ENCODE measurements around the gene CGB5. TPM values are rescaled to one million over a fixed set of nuclear protein-coding genes. Genes with fewer than 3 reads are reported as not detected.
"Not testable (repeated sequence)": the region's sequence is repeated elsewhere in the genome, so short reads cannot be mapped to it uniquely, and the experiment has no call there.

Gene CGB5
- polyA plus RNA-seq, 12 donors: 0.17 to 0.92 (median 0.48) TPM; not detected in 7

GRCh38 chr19:49020931-49021895, 22.4 kb upstream of the CGB5 start:
- no peak for DNase-seq

- no peak for DNase-seq
Measured at GRCh38 chr19:49022116-49022515, 21.5 kb upstream of the CGB5 start.

GRCh38 chr19:49024233-49024632, 19.4 kb upstream of the CGB5 start, which contains the start of gene CGB3:
Gene CGB3 (minus strand): TSS chr19:49024333. CDS start chr19:49023971, 362 bp downstream.
- DNase-seq: not testable (repeated sequence)

GRCh38 chr19:49025088-49025487, 18.6 kb upstream of the CGB5 start:
- not testable (repeated sequence) for DNase-seq

GRCh38 chr19:49025599-49025998, 18.0 kb upstream of the CGB5 start:
- not testable (repeated sequence) for DNase-seq

GRCh38 chr19:49028686-49029085, 15.0 kb upstream of the CGB5 start:
- DNase-seq: not testable (repeated sequence)

GRCh38 chr19:49029749-49030148, 13.9 kb upstream of the CGB5 start:
- not testable (repeated sequence) for DNase-seq

GRCh38 chr19:49030323-49030722, 13.3 kb upstream of the CGB5 start:
- not testable (repeated sequence) for DNase-seq

GRCh38 chr19:49031642-49032301, 11.9 kb upstream of the CGB5 start, which contains the start of gene CGB2:
Gene CGB2 (plus strand): TSS chr19:49031890. CDS start chr19:49032096, 206 bp downstream.
- DNase-seq: not testable (repeated sequence)

- DNase-seq: not testable (repeated sequence)
Measured at GRCh38 chr19:49036815-49037214, 6.8 kb upstream of the CGB5 start, which contains the start of gene CGB1. Gene CGB1 (minus strand): TSS chr19:49036895. CDS start chr19:49036711, 184 bp downstream.

- not testable (repeated sequence) for DNase-seq
Measured at GRCh38 chr19:49038111-49038510, 5.5 kb upstream of the CGB5 start.

GRCh38 chr19:49038557-49039276, 4.9 kb upstream of the CGB5 start:
- DNase-seq: not testable (repeated sequence)

- not testable (repeated sequence) for DNase-seq
Measured at GRCh38 chr19:49039736-49040135, 3.9 kb upstream of the CGB5 start.

GRCh38 chr19:49042177-49042576, 1.5 kb upstream of the CGB5 start:
- DNase-seq: no peak

- not testable (repeated sequence) for DNase-seq
Measured at GRCh38 chr19:49042666-49043065, 982 bp upstream of the CGB5 start.

- not testable (repeated sequence) for DNase-seq
Measured at GRCh38 chr19:49049011-49049410, 5.4 kb downstream of the CGB5 start, which contains the start of gene CGB8. Gene CGB8 (minus strand): TSS chr19:49049111. CDS start chr19:49048739, 372 bp downstream.

- DNase-seq: not testable (repeated sequence)
Measured at GRCh38 chr19:49049834-49050233, 6.2 kb downstream of the CGB5 start.

- not testable (repeated sequence) for DNase-seq
Measured at GRCh38 chr19:49050376-49051033, 6.9 kb downstream of the CGB5 start.

- peak; percentile 35 for DNase-seq
Measured at GRCh38 chr19:49056101-49056901, 12.7 kb downstream of the CGB5 start.
